Esophagus muscularis mucosa (tissue), 3 donors: Measurements from ENCODE around the gene ZNF385A.

Experiments used
- POLR2A ChIP-seq: fragments of 450-650 bp; IDR thresholded peaks from one replicate; pipeline ENCODE4 v1.6.1; 2017; ENCODE audit warnings: antibody characterized with exemption, moderate library complexity, mild to moderate bottlenecking, low read depth
- TF ChIP-seq, protein P1 (sequence below), 3 experiments: fragments of 200-600 bp in 2 of 3; fragments of 450-650 bp in 1 of 3; sonication (generic) in 2 of 3; IDR thresholded peaks; one replicate each; pipeline ENCODE4 v1.5.1; 2017 to 2019; ENCODE audit warnings: antibody characterized with exemption in 3 of 3, mild to moderate bottlenecking in 2 of 3, moderate library complexity in 1 of 3

DNA sequence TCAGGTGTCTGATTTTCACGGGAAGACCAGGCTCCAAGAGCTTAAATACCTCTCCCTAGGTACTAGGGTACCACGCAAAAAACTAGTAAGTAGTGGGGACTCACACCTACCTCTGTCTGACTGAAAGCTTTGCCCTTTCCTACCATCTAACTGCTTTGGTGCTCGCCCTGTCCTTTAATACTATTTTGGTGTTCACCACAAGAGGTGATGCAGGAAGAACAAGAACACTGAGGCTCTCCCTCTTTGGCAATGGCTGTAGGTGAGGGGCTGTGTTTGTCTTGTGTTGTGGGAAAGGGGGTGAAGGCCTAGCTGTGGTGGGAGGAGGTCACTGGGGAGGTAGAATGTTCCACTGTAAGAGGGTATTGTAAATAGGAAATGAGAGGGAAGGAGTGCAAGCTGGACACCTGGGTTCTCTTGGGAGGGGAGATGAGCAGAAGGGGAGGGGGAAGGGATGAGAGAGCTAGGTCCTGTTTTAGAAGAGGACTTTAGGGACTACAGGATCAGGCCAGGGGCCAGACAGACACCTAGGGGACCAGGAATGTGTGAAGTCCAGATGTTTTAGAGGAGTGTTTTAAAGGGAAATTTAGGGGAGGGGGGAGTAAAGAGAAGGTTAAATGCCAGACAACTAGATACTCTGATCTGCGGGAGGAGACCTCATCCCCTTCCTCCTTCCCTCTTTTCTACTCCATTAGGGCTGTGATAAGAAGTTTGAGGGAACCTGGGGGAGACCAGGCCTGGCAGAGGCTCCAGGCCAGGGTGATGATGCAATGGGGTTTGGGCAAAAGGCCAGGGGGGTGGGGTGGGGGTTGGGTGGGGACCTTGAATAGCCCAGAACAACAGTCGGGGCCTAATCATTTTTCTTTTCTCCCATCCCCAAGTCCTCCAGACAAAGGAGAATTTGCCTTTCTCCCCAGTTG lies 32.4 kb upstream of the ZNF385A start:
- TF ChIP-seq, protein P1, sequence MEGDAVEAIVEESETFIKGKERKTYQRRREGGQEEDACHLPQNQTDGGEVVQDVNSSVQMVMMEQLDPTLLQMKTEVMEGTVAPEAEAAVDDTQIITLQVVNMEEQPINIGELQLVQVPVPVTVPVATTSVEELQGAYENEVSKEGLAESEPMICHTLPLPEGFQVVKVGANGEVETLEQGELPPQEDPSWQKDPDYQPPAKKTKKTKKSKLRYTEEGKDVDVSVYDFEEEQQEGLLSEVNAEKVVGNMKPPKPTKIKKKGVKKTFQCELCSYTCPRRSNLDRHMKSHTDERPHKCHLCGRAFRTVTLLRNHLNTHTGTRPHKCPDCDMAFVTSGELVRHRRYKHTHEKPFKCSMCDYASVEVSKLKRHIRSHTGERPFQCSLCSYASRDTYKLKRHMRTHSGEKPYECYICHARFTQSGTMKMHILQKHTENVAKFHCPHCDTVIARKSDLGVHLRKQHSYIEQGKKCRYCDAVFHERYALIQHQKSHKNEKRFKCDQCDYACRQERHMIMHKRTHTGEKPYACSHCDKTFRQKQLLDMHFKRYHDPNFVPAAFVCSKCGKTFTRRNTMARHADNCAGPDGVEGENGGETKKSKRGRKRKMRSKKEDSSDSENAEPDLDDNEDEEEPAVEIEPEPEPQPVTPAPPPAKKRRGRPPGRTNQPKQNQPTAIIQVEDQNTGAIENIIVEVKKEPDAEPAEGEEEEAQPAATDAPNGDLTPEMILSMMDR (IDR thresholded peaks at IDR 0.05), result no peak
- TF ChIP-seq POLR2A, result no peak
